Endothelial cell (in vitro differentiated cells): Measurements from ENCODE around the gene ALKAL2. TPM values are rescaled to one million over a fixed set of nuclear protein-coding genes. Genes with fewer than 3 reads are reported as not detected.
A peak's percentile ranks its signal among the peaks of the same experiment; 100 is the strongest.

ENCODE experiments used
- DNase-seq: peaks from one replicate; pipeline ENCODE4 v3.0.0; 2021; ENCODE audit warnings: low spot score
- H3K27ac Mint-ChIP-seq: one replicate; pipeline ENCODE4 v1.8.0; 2021; ENCODE audit warnings: mixed read lengths, inconsistent platforms; ENCODE audit not compliant: unreplicated experiment
- H3K27me3 Mint-ChIP-seq: one replicate; pipeline ENCODE4 v1.8.0; 2021; ENCODE audit warnings: mild to moderate bottlenecking, moderate library complexity, mixed read lengths, inconsistent platforms; ENCODE audit not compliant: unreplicated experiment
- H3K36me3 Mint-ChIP-seq: one replicate; pipeline ENCODE4 v1.8.0; 2021; ENCODE audit warnings: mild to moderate bottlenecking, low read depth, mixed read lengths, inconsistent platforms; ENCODE audit not compliant: unreplicated experiment
- H3K4me1 Mint-ChIP-seq: one replicate; pipeline ENCODE4 v1.8.0; 2021; ENCODE audit warnings: mild to moderate bottlenecking, mixed read lengths, inconsistent platforms; ENCODE audit not compliant: unreplicated experiment
- H3K4me3 Mint-ChIP-seq: one replicate; pipeline ENCODE4 v1.8.0; 2021; ENCODE audit warnings: mild to moderate bottlenecking, mixed read lengths, inconsistent platforms; ENCODE audit not compliant: unreplicated experiment
- H3K9me3 Mint-ChIP-seq: one replicate; pipeline ENCODE4 v1.8.0; 2021; ENCODE audit warnings: mixed read lengths, inconsistent platforms; ENCODE audit not compliant: unreplicated experiment
- CTCF ChIP-seq: fragments of 200-600 bp; sonication (generic); IDR thresholded peaks from one replicate; pipeline ENCODE4 v1.5.0; 2021; ENCODE audit warnings: antibody characterized with exemption; ENCODE audit not compliant: unreplicated experiment
- total RNA-seq: library from RNA; stranded (reverse); fragmentation: NEBNext Ultra II Directional; extraction: Animal tissue kit (Norgen Biotek cat#: 25700); gene quantifications from one replicate; pipeline ENCODE4 v1.2.1, GENCODE V29; 2021; ENCODE audit not compliant: unreplicated experiment

The ALKAL2 gene
- total RNA-seq, 1 donor from 2014 or later, result 3.2 TPM

- no peak overlapping the region for H3K27ac Mint-ChIP-seq
Measured at GRCh38 chr2:286774-287392, 1.0 kb downstream of the ALKAL2 start.

GRCh38 chr2:286035-286434, 1.9 kb downstream of the ALKAL2 start:
- no peak overlapping the region for H3K4me3 Mint-ChIP-seq
- no peak overlapping the region for H3K27ac Mint-ChIP-seq
- H3K9me3 Mint-ChIP-seq, result no peaks in the 10 kb centered on the region
- DNase-seq, result no peak
- H3K4me1 Mint-ChIP-seq, result no peaks in the 10 kb centered on the region
- H3K36me3 Mint-ChIP-seq, result peaks cover 10% of the 10 kb centered on the region
- H3K27me3 Mint-ChIP-seq, result peaks cover 2% of the 10 kb centered on the region
- no peak for TF ChIP-seq CTCF

More at GRCh38 chr2:286774-287392, 1.0 kb downstream of the ALKAL2 start:
- H3K27me3 Mint-ChIP-seq, result peaks cover 2% of the 10 kb centered on the region
- H3K9me3 Mint-ChIP-seq, result no peaks in the 10 kb centered on the region
- H3K36me3 Mint-ChIP-seq, result peaks cover 6% of the 10 kb centered on the region
- DNase-seq, result no peak
- peak overlapping the region; percentile 70 for H3K4me3 Mint-ChIP-seq
- H3K4me1 Mint-ChIP-seq, result no peaks in the 10 kb centered on the region
- no peak for TF ChIP-seq CTCF

DNA sequence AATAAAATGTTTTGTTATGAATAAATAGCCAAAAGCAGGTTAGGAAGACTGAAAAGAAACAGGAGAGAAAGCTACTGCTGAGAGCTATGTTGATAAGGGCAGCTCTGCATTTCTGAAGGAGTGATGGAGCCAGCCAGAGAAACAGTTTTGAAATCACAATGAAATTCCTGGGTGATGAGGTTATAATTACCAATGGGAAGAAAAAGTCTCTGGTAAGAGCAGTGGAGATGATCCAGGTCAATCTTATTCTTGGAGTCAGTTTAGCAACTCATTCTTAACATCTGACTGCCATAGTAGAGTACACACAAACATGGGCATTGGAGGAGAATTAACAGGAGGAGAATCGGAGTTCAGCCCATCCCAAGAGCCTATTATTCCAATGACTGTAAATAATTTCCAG, 2.4 kb downstream of the ALKAL2 start:
- Mint-ChIP-seq H3K27ac (no peak overlapping the region), H3K27me3 (peaks cover 2% of the 10 kb centered on the region), H3K4me3 (no peak overlapping the region), H3K9me3 (no peaks in the 10 kb centered on the region), H3K36me3 (peaks cover 10% of the 10 kb centered on the region), H3K4me1 (no peaks in the 10 kb centered on the region)
- DNase-seq, result no peak
- no peak for TF ChIP-seq CTCF

GRCh38 chr2:284896-285492, 2.9 kb downstream of the ALKAL2 start:
- DNase-seq, result no peak
- Mint-ChIP-seq H3K4me3 (no peak overlapping the region), H3K4me1 (no peaks in the 10 kb centered on the region), H3K36me3 (peaks cover 10% of the 10 kb centered on the region), H3K27ac (no peak overlapping the region), H3K9me3 (no peaks in the 10 kb centered on the region), H3K27me3 (peaks cover 2% of the 10 kb centered on the region)
- TF ChIP-seq CTCF, result no peak
